Lung (tissue), 12 donors: ENCODE data around the gene ATXN2. TPM values are rescaled to one million over a fixed set of nuclear protein-coding genes. Genes with fewer than 3 reads are reported as not detected.

ENCODE experiments used
- ATAC-seq: fragments of 200-7000 bp; cut with Tn5 transposase; one replicate; pipeline ENCODE4 v1.9.1; 2020; ENCODE audit warnings: moderate number of reproducible peaks; ENCODE audit not compliant: insufficient read depth, low FRiP score
- DNase-seq, 3 donors: peaks; one replicate each; pipeline ENCODE4 v3.0.0-alpha.2; 2013 to 2017
- H3K27ac ChIP-seq, 2 donors: one replicate each; pipeline ENCODE4 v1.5.1; 2013; ENCODE audit warnings: mild to moderate bottlenecking in 2 of 2, moderate library complexity in 2 of 2, control low read depth in 1 of 2, inconsistent platforms in 1 of 2, low read depth in 1 of 2, low read length in 1 of 2
- H3K27me3 ChIP-seq, 3 donors: one replicate each; pipeline ENCODE4 v1.5.1; 2013; ENCODE audit warnings: low read length in 2 of 3; ENCODE audit not compliant: control insufficient read depth in 3 of 3, insufficient read depth in 3 of 3
- H3K36me3 ChIP-seq, 4 donors: one replicate each; pipeline ENCODE4 v1.5.1; 2013; ENCODE audit warnings: low read length in 4 of 4, mild to moderate bottlenecking in 1 of 4, moderate library complexity in 1 of 4; ENCODE audit not compliant: control insufficient read depth in 4 of 4, insufficient read depth in 4 of 4
- H3K4me1 ChIP-seq, 5 donors: one replicate each; pipeline ENCODE4 v1.5.1; 2013; ENCODE audit warnings: low read length in 5 of 5, mild to moderate bottlenecking in 2 of 5, moderate library complexity in 1 of 5; ENCODE audit not compliant: control insufficient read depth in 5 of 5, insufficient read depth in 5 of 5
- H3K4me3 ChIP-seq: one replicate; pipeline ENCODE4 v1.5.1; 2013; ENCODE audit warnings: mild to moderate bottlenecking, control low read depth, moderate library complexity
- H3K9ac ChIP-seq, 2 donors: one replicate each; pipeline ENCODE4 v1.5.1; 2013; ENCODE audit warnings: low read length in 2 of 2, control low read depth in 1 of 2; ENCODE audit not compliant: insufficient read depth in 1 of 2
- H3K9me3 ChIP-seq, 4 donors: one replicate each; pipeline ENCODE4 v1.5.1; 2013; ENCODE audit warnings: low read length in 3 of 4, mild to moderate bottlenecking in 1 of 4, moderate library complexity in 1 of 4; ENCODE audit not compliant: control insufficient read depth in 4 of 4, insufficient read depth in 3 of 4
- CTCF ChIP-seq: IDR thresholded peaks from 2 replicates; pipeline ENCODE4 v1.5.1; 2012; ENCODE audit warnings: mild to moderate bottlenecking; ENCODE audit errors: control extremely low read depth, extremely low read depth
- WGBS, 2 donors: extraction: QIAGEN DNeasy Blood & Tissue Kit; methylation state at CpG; one replicate each; pipeline ENCODE4 v1.1.7; 2013; 5-methylcytosine and 5-hydroxymethylcytosine counted together
- polyA plus RNA-seq, 2 donors: library from polyadenylated mRNA; stranded (reverse); fragments of 200-250 nt; gene quantifications; one replicate each; pipeline ENCODE4 v1.2.1, GENCODE V29; 2013
- total RNA-seq, 2 donors: library from RNA; depleted of rRNA in 1 of 2; stranded (reverse); fragments of >200 nt in 1 of 2; gene quantifications; one replicate each; pipeline ENCODE4 v1.2.1, GENCODE V29; 2014 to 2021
- donor health status: control.
- donor health status: control.
- donor health status: Bipolar disorder and iron deficiency.
- donor health status: healthy.
- donor health status: DM: yes; HTN: yes; CAD: no.

The ATXN2 gene
- total and polyA plus RNA-seq, 4 donors = 18.0 to 100 (median 43.5) TPM

- Histone ChIP-seq H3K4me1 (peaks cover 0 to 2% (median 0%) of the 10 kb centered on the region in 5 donors), H3K9me3 (no peaks in the 10 kb centered on the region), H3K4me3 (no peak overlapping the region), H3K27me3 (no peaks in the 10 kb centered on the region), H3K27ac (no peak overlapping the region), H3K9ac (no peak overlapping the region), H3K36me3 (peaks cover 13 to 37% (median 21%) of the 10 kb centered on the region in 4 donors)
- 87 to 90% methylated on average over 2 of the region's 2 CpGs for WGBS, 2 donors
- TF ChIP-seq CTCF = no peak
- DNase-seq (no peak), ATAC-seq (no peak)
Observed at GRCh38 chr12:111469401-111469800, 129.7 kb downstream of the ATXN2 start.

- WGBS, 2 donors = 79 to 80% methylated on average over 4 of the region's 4 CpGs
- Histone ChIP-seq H3K4me3 (no peak overlapping the region), H3K9ac (no peak overlapping the region), H3K9me3 (no peaks in the 10 kb centered on the region), H3K27me3 (no peaks in the 10 kb centered on the region), H3K4me1 (peaks cover 0 to 2% (median 0%) of the 10 kb centered on the region in 5 donors), H3K27ac (no peak overlapping the region), H3K36me3 (peaks cover 12 to 31% (median 20%) of the 10 kb centered on the region in 4 donors)
- TF ChIP-seq CTCF = no peak
- ATAC-seq = no peak
- peak in 2 of 3 donors; percentile 83 to 85 for DNase-seq
Observed at GRCh38 chr12:111467857-111468241, 131.3 kb downstream of the ATXN2 start.

- DNase-seq (no peak), ATAC-seq (no peak)
- Histone ChIP-seq H3K9ac (no peak overlapping the region), H3K36me3 (peaks cover 12 to 30% (median 19%) of the 10 kb centered on the region in 4 donors), H3K9me3 (no peaks in the 10 kb centered on the region), H3K4me1 (peaks cover 0 to 2% (median 0%) of the 10 kb centered on the region in 5 donors), H3K4me3 (no peak overlapping the region), H3K27ac (peak overlapping the region in 1 of 2 donors; percentile 47), H3K27me3 (no peaks in the 10 kb centered on the region)
- no peak for TF ChIP-seq CTCF
- WGBS, 2 donors = 88 to 89% methylated on average over 3 of the region's 3 CpGs
Observed at GRCh38 chr12:111467092-111467856, 131.8 kb downstream of the ATXN2 start.
